HFFc6 (cell line): ENCODE results near the gene TBC1D22B. TPM values are rescaled to one million over a fixed set of nuclear protein-coding genes. Genes with fewer than 3 reads are reported as not detected.
"Not testable (repeated sequence)": the region's sequence is repeated elsewhere in the genome, so short reads cannot be mapped to it uniquely, and the experiment has no call there.

Experiments
- DNase-seq: peaks from one replicate; pipeline ENCODE4 v3.0.0-alpha.2; 2018
- H3K27ac Mint-ChIP-seq: 2 replicates; pipeline ENCODE4 v1.8.0; 2020; ENCODE audit warnings: mild to moderate bottlenecking, mixed read lengths
- H3K27me3 Mint-ChIP-seq: 2 replicates; pipeline ENCODE4 v1.8.0; 2021; ENCODE audit warnings: mild to moderate bottlenecking, moderate library complexity, mixed read lengths; ENCODE audit not compliant: insufficient read depth
- H3K36me3 Mint-ChIP-seq: 2 replicates; pipeline ENCODE4 v1.8.0; 2021; ENCODE audit warnings: low read depth, mixed read lengths
- H3K4me1 Mint-ChIP-seq: 2 replicates; pipeline ENCODE4 v1.8.0; 2020; ENCODE audit warnings: low read depth, mixed read lengths
- H3K4me3 Mint-ChIP-seq: 2 replicates; pipeline ENCODE4 v1.8.0; 2020; ENCODE audit warnings: mild to moderate bottlenecking, moderate library complexity, mixed read lengths
- H3K9me3 Mint-ChIP-seq: 2 replicates; pipeline ENCODE4 v1.8.0; 2020; ENCODE audit warnings: mild to moderate bottlenecking, mixed read lengths
- CTCF ChIP-seq: fragments of 200-600 bp; sonication (generic); IDR thresholded peaks from 2 replicates; pipeline ENCODE4 v1.5.0; 2021; ENCODE audit warnings: antibody characterized with exemption, mild to moderate bottlenecking
- total RNA-seq, 6 experiments: library from RNA; stranded (reverse); fragmentation: NEBNext Ultra II Directional; extraction: Animal tissue kit (Norgen Biotek cat#: 25700); gene quantifications; 2 replicates in 1 of 6; 3 replicates in 5 of 6; pipeline ENCODE4 v1.2.3, GENCODE V29; 2021

The TBC1D22B gene
- total RNA-seq, 6 experiments from 2014 or later: 9.0 to 9.6 (median 9.2) TPM

- Mint-ChIP-seq H3K4me3 (no peak overlapping the region), H3K27ac (no peak overlapping the region), H3K4me1 (peaks cover under 1% of the 10 kb centered on the region), H3K27me3 (no peaks in the 10 kb centered on the region), H3K9me3 (no peaks in the 10 kb centered on the region), H3K36me3 (peaks cover 12% of the 10 kb centered on the region; the same call in 1 of the 2 replicates)
- DNase-seq: no peak
- TF ChIP-seq CTCF: no peak
Measured at GRCh38 chr6:37331047-37331446, 73.5 kb downstream of the TBC1D22B start.

GRCh38 chr6:37332894-37333293 lies 75.3 kb downstream of the TBC1D22B start:
- no peaks in the 10 kb centered on the region for H3K4me1 Mint-ChIP-seq
- no peak overlapping the region for H3K4me3 Mint-ChIP-seq
- no peak overlapping the region for H3K27ac Mint-ChIP-seq
- no peaks in the 10 kb centered on the region for H3K27me3 Mint-ChIP-seq
- no peaks in the 10 kb centered on the region for H3K9me3 Mint-ChIP-seq
- no peak for DNase-seq
- H3K36me3 Mint-ChIP-seq: peaks cover 12% of the 10 kb centered on the region; the same call in 1 of the 2 replicates
- no peak for TF ChIP-seq CTCF

DNA sequence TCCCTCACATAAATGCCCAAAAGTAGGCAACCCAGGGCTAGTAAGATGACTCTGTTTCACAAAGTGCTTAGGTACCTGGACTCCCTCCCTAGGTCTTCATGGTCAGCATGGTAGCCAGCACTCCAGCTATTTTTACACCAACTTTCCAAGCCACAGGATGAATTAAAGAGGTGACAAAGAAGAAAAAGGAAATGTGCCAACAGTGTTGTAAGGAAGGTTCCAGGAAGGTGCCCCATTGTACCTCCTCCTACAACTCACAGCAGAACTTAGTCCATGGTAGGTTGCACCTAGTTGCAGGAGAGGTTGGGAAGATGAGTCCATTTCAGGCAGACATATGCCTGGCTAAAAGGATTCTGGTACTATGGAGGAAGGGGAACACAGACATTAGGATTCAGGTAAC lies 76.5 kb downstream of the TBC1D22B start:
- no peak overlapping the region for H3K4me3 Mint-ChIP-seq
- H3K9me3 Mint-ChIP-seq: no peaks in the 10 kb centered on the region
- TF ChIP-seq CTCF: no peak
- no peak for DNase-seq
- no peak overlapping the region for H3K27ac Mint-ChIP-seq
- no peaks in the 10 kb centered on the region for H3K27me3 Mint-ChIP-seq
- peaks cover 12% of the 10 kb centered on the region; the same call in 1 of the 2 replicates for H3K36me3 Mint-ChIP-seq
- H3K4me1 Mint-ChIP-seq: peaks cover 6% of the 10 kb centered on the region

- not testable (repeated sequence) for DNase-seq, H3K27me3 Mint-ChIP-seq, H3K27ac Mint-ChIP-seq, H3K4me3 Mint-ChIP-seq, H3K36me3 Mint-ChIP-seq, H3K9me3 Mint-ChIP-seq
- H3K4me1 Mint-ChIP-seq: peaks cover 26% of the 10 kb centered on the region
Measured at GRCh38 chr6:37338317-37338716, 80.7 kb downstream of the TBC1D22B start.

- Mint-ChIP-seq H3K9me3 (no peaks in the 10 kb centered on the region), H3K4me3 (no peak overlapping the region), H3K27ac (no peak overlapping the region), H3K36me3 (no peaks in the 10 kb centered on the region; the same call in 1 of the 2 replicates), H3K4me1 (peaks cover 26% of the 10 kb centered on the region), H3K27me3 (no peaks in the 10 kb centered on the region; the same call in 1 of the 2 replicates)
- TF ChIP-seq CTCF: no peak
- no peak for DNase-seq
Measured at GRCh38 chr6:37338745-37339255, 81.2 kb downstream of the TBC1D22B start.

GRCh38 chr6:37339741-37340638 lies 82.4 kb downstream of the TBC1D22B start:
- H3K9me3 Mint-ChIP-seq: no peaks in the 10 kb centered on the region
- no peak for DNase-seq
- H3K4me3 Mint-ChIP-seq: no peak overlapping the region
- no peaks in the 10 kb centered on the region; the same call in 1 of the 2 replicates for H3K36me3 Mint-ChIP-seq
- H3K27ac Mint-ChIP-seq: peak overlapping the region; percentile 47
- peaks cover 26% of the 10 kb centered on the region for H3K4me1 Mint-ChIP-seq
- TF ChIP-seq CTCF: no peak
- peaks cover 6% of the 10 kb centered on the region for H3K27me3 Mint-ChIP-seq
